AG04450 (cell line): ENCODE measurements around the gene TMEM11. TPM values are rescaled to one million over a fixed set of nuclear protein-coding genes. Genes with fewer than 3 reads are reported as not detected.

Experiments
- CTCF ChIA-PET: fragments of 300-600, 350-600 bp; formaldehyde crosslinking; extraction: SDS; loops from one replicate; lab custom pipeline; 2022; ENCODE audit warnings: antibody characterized with exemption, inconsistent platforms; lab: Charles Lee
- POLR2A ChIA-PET: fragments of 350-600 bp; formaldehyde crosslinking; extraction: SDS; loops from one replicate; lab custom pipeline; 2021; ENCODE audit warnings: antibody characterized with exemption, inconsistent platforms; lab: Yijun Ruan, JAX
- DNase-seq: peaks from one replicate; pipeline ENCODE4 v3.0.0-alpha.2; 2011; ENCODE audit warnings: low read depth, low spot score
- H3K27ac ChIP-seq: one replicate; pipeline ENCODE4 v1.5.1; 2012; ENCODE audit warnings: low read depth, low read length, control low read depth
- H3K27me3 ChIP-seq: one replicate; pipeline ENCODE4 v1.6.0; 2012; ENCODE audit warnings: low read length; ENCODE audit not compliant: control insufficient read depth, insufficient read depth
- H3K4me3 ChIP-seq: 2 replicates; pipeline ENCODE4 v1.5.1; 2011; ENCODE audit warnings: mild to moderate bottlenecking, low read depth, low read length, control low read depth
- H3K9me3 ChIP-seq: 2 replicates; pipeline ENCODE4 v1.5.1; 2012; ENCODE audit warnings: low read length; ENCODE audit not compliant: control insufficient read depth, insufficient read depth
- polyA plus RNA-seq: library from polyadenylated mRNA; depleted of rRNA; stranded (reverse); fragments of >200 nt; gene quantifications from 2 replicates; pipeline ENCODE4 v1.2.3, GENCODE V29; 2011; rRNA removed
- small RNA-seq: library from RNA; depleted of rRNA; stranded (forward); fragments of <200 nt; gene quantifications from one replicate; pipeline ENCODE3, GENCODE V24; 2012; ENCODE audit warnings: low read depth; ENCODE audit not compliant: insufficient read length
- TF ChIP-seq, protein P1 (sequence below): IDR thresholded peaks from 2 replicates; pipeline ENCODE4 v1.5.1; 2011; ENCODE audit warnings: low read depth, low read length, control low read depth, inconsistent platforms

Gene TMEM11
- polyA plus RNA-seq, 1 experiment, result 27.5 TPM

DNA sequence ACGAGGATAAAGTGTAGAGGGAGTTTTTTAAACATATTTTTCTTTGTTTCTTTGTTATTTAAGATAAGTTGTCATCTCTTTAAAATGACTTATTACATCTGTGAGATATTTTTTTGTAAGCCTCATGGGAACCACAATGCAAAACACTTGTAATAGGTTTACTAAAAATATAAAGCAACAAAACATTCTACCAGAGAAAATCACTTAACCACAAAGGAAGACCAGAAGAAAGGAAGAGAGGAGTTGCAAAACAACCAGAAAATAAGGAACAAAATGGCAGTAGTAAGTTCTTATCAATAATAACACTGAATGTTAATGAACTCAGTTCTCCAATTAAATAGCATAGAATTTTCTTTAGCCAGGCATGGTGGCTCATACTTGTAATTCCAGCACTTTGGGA is 64.3 kb downstream of the TMEM11 start:
- TF ChIP-seq, protein P1, sequence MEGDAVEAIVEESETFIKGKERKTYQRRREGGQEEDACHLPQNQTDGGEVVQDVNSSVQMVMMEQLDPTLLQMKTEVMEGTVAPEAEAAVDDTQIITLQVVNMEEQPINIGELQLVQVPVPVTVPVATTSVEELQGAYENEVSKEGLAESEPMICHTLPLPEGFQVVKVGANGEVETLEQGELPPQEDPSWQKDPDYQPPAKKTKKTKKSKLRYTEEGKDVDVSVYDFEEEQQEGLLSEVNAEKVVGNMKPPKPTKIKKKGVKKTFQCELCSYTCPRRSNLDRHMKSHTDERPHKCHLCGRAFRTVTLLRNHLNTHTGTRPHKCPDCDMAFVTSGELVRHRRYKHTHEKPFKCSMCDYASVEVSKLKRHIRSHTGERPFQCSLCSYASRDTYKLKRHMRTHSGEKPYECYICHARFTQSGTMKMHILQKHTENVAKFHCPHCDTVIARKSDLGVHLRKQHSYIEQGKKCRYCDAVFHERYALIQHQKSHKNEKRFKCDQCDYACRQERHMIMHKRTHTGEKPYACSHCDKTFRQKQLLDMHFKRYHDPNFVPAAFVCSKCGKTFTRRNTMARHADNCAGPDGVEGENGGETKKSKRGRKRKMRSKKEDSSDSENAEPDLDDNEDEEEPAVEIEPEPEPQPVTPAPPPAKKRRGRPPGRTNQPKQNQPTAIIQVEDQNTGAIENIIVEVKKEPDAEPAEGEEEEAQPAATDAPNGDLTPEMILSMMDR, result no peak
- DNase-seq, result no peak
- ChIA-PET CTCF (interaction anchor here (2.1 kb wide), 1 partner anchor 30 kb away, joined by 10 read pairs; no protein-coding TSS in a partner anchor), POLR2A (no interaction called here)
- no peak overlapping the region for H3K27ac ChIP-seq
- peaks cover 4% of the 10 kb centered on the region; the same call in 1 of the 2 replicates for H3K9me3 ChIP-seq
- H3K4me3 ChIP-seq, result no peak overlapping the region
- H3K27me3 ChIP-seq, result no peaks in the 10 kb centered on the region

Small RNA genes lying within 50 kb of the gene (small RNA-seq; reads per million reads assigned to genes)
- gene RN7SL426P, result not detected

Other genes with a start within 250 kb of the TMEM11 start
- gene USP22, start 171.2 kb downstream of the TMEM11 start, polyA plus RNA-seq, result 288 and 295 TPM in 2 replicates
- 12.5 and 14.9 TPM in 2 replicates for gene DHRS7B, start 87.2 kb downstream of the TMEM11 start, polyA plus RNA-seq
- gene NATD1, start 39.2 kb upstream of the TMEM11 start, polyA plus RNA-seq, result 4.0 and 5.2 TPM in 2 replicates
- 13.7 and 24.0 TPM in 2 replicates for gene MAP2K3, start 70.5 kb upstream of the TMEM11 start, polyA plus RNA-seq
- 0.02 TPM in 2 replicates for gene KCNJ12, start 162.2 kb upstream of the TMEM11 start, polyA plus RNA-seq